HG03520 (cell line): ENCODE data around the gene ELAVL2.

Source experiments
- ATAC-seq: cut with Tn5 transposase; IDR thresholded peaks from one replicate; pipeline ENCODE4 v1.9.1; 2021; ENCODE audit warnings: mild to moderate bottlenecking, moderate library complexity; ENCODE audit not compliant: unreplicated experiment

ELAVL2 gene

DNA sequence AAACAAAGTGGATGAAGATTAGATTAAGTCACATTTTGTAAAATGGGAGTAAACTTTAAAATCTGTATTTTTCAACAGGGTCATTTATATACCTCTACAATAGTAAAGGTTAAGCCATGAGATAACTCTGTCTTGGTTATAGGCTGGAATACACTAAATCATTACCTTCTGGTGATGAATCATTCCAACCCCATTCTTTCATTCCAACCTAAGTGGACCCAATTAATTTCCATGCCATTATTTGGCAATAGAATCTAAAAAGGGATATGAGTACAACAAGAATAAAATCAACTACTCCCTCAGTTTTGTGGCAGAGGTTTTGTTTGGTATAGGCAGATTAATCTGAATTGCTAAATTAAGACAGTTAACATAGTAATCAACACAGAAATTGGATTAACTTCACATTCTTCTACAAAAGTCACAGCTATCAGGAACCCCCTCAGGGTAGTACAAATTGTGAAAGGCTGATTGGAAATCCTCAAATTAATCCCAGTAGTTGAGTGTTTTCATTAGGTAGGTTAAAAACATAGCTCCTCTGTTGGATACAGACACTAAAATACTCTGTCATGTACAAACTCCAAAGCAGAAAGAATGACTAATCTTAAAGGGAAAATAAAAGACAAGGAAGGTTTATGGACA is 54.2 kb downstream of the ELAVL2 start:
- ATAC-seq: no peak

GRCh38 chr9:23769307-23769935 is 56.6 kb downstream of the ELAVL2 start:
- ATAC-seq: no peak

GRCh38 chr9:23768861-23769260 is 57.2 kb downstream of the ELAVL2 start:
- ATAC-seq: no peak

- ATAC-seq: no peak
Measured at GRCh38 chr9:23766613-23767012, 59.4 kb downstream of the ELAVL2 start.

DNA sequence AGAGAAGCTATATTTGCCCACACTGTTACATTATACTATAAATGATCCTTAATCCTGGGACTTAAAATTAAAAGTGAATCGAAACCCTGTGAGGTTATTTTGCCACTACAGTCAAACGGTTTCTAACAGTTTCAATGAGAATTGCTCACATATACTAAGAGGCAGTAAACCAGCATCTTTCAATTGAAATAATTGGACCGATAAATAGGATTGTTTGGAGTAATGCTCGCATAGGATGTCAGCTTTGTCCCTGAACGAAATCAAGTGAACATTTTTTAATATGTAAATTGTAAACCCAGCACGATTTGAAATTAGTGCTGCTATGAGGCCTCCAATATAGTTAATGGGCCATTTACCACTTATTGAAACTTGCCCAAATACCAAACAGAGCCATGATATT is 60.5 kb downstream of the ELAVL2 start:
- no peak for ATAC-seq

DNA sequence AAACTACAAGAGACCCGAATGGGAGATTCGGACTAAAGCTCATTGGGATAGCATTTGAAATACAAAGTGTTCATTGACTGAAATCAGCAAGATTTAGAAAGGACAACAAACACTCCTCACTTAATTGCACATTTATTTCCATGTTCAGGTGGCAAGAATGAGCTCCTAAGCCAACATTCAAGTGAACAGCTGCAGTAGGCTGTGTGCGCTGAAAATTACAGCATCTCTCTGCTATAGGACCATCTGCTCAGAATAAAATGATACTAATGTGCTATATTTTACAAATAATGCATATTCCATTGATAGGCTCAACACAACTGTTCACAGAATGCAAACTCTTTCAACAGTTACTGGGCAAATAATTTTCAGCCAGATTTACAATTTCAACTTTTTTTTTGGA is 61.8 kb downstream of the ELAVL2 start:
- ATAC-seq: no peak

GRCh38 chr9:23754551-23754950 is 71.5 kb downstream of the ELAVL2 start:
- ATAC-seq: no peak

DNA sequence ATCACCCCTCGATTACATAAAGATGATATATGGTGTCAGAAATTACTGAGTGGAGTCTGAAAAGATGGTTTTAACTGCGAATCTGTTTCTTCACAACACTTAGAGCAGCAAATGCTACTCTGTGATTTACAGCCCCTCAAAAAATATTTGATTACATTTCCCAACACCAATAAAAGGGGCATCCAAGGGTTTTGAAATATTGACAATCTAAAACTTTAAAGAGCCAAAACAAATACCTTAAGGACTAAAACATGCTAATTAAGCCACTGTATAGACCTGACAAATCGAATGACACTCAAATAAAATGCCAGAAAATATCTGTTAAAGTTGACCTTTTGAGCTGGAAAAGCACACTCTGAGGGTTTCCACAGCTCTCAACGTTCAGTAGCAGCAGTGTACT is 73.2 kb downstream of the ELAVL2 start:
- ATAC-seq: no peak

GRCh38 chr9:23751633-23752032 is 74.4 kb downstream of the ELAVL2 start:
- no peak for ATAC-seq

GRCh38 chr9:23750808-23751207 is 75.2 kb downstream of the ELAVL2 start:
- ATAC-seq: no peak

- ATAC-seq: no peak
Measured at GRCh38 chr9:23747088-23748075, 78.7 kb downstream of the ELAVL2 start.

GRCh38 chr9:23746317-23746716 is 79.7 kb downstream of the ELAVL2 start:
- no peak for ATAC-seq

DNA sequence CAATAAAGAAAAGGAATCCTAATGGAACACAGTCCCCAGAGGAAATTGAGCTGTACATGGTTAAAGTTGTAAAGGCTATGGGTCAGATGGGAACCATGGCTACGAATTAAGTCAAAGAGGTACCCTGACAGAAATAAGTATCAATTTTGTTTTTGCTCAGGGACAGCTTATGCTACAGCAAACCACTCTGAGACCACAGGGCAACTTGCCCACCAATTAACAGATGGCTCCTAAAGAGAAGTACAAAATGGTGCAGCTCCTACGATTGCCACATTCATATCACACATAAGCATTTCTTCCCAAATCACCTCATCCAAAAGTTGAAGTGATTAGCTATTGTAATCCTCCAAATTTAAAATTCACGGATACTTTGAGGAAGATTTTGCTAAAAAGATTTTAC is 83.0 kb downstream of the ELAVL2 start:
- no peak for ATAC-seq

DNA sequence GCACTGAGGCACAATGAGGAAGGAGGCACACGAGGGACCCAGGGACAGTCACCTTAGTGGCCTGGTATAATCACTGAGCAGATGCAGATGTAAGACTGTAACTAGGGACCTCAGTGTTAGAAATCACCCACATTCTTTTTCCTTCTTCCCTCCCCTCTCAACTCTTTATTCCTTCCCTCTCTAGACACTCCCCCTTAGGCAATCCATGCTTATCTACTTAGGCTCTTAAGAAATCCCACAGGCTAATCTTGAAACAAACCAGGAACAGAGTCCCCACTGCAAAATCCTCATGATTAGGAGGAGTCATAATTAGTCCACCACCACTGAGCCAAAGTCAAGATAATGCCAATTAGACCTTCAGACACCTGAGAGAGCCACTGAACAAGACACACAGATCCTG is 84.7 kb downstream of the ELAVL2 start:
- ATAC-seq: no peak

DNA sequence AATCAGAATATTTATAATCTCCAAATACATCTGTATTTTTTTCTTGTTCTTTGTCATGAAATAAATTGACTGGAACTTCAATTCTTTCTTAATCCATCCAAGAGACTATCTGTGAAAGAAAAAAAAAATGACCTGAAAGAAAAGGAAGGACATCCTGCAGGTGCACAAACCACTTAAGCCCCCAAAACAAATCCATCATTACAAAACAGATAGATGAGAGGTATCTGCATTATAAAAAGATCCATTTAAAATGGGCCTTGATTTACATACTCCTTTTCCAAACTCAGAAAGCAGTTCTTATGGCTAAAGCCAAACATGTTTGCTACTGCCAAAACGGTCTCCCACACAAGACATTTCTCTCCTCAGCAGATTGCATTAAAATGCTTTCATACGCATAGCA is 85.5 kb downstream of the ELAVL2 start:
- ATAC-seq: no peak

- no peak for ATAC-seq
Measured at GRCh38 chr9:23739753-23740152, 86.3 kb downstream of the ELAVL2 start.

- no peak for ATAC-seq
Measured at GRCh38 chr9:23736293-23736692, 89.7 kb downstream of the ELAVL2 start.

GRCh38 chr9:23733495-23734078 is 92.5 kb downstream of the ELAVL2 start:
- no peak for ATAC-seq

- no peak for ATAC-seq
Measured at GRCh38 chr9:23731353-23731752, 94.7 kb downstream of the ELAVL2 start.

GRCh38 chr9:23730364-23730763 is 95.7 kb downstream of the ELAVL2 start:
- no peak for ATAC-seq

DNA sequence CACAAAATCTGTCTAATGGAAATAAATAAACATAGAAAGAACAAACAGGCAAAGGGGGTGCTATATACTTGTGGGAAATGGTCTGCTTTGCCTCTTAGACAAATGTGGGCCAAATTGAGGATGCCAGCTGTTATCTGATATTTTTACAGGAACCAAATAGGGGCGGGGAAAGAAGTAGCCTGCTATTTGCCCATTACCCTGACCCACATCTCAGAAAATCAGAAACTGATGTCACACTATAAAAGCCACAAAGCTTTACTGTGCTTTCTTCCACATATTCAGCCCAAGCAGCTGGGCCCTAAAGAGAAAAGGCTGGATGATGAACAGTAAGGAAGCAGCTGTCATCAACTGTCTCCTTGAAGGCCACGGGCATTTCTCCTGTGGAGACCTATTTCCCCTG is 97.3 kb downstream of the ELAVL2 start:
- no peak for ATAC-seq
